Measurements from ENCODE around the gene SSUH2. TPM values are rescaled to one million over a fixed set of nuclear protein-coding genes. Genes with fewer than 3 reads are reported as not detected.

SSUH2 gene
- total and polyA plus RNA-seq, 4 donors = 0.15 to 15.7 (median 0.63) TPM

- Histone ChIP-seq H3K27me3 (ENCODE audit: control insufficient read depth in 1 of 2, insufficient read depth in 2 of 2, low read length in 1 of 2) (no peaks in the 10 kb centered on the region), H3K4me3 (ENCODE audit: low read length in 2 of 2) (no peak overlapping the region), H3K27ac (ENCODE audit: low read depth in 1 of 2, low read length in 2 of 2) (peak overlapping the region; percentile 22 to 92), H3K36me3 (ENCODE audit: control insufficient read depth in 1 of 2, insufficient read depth in 2 of 2, low read length in 1 of 2) (peaks cover 6 to 7% of the 10 kb centered on the region in 2 donors), H3K4me1 (ENCODE audit: control insufficient read depth in 1 of 2, insufficient read depth in 2 of 2, low read length in 2 of 2) (peaks cover 4 to 9% of the 10 kb centered on the region in 2 donors), H3K9me3 (ENCODE audit: control insufficient read depth, low read length) (no peaks in the 10 kb centered on the region)
- DNase-seq (no peak), ATAC-seq (ENCODE audit: low FRiP score) (no peak)
- intact Hi-C loops (cut with DNase I) = no loop called here
- 63 to 65% methylated on average over 5 of the region's 5 CpGs for WGBS, 2 donors
Observed at GRCh38 chr3:8575364-8576104, 69.1 kb downstream of the SSUH2 start.

- H3K27me3 ChIP-seq (ENCODE audit: control insufficient read depth in 1 of 2, insufficient read depth in 2 of 2, low read length in 1 of 2) = no peaks in the 10 kb centered on the region
- H3K4me3 ChIP-seq (ENCODE audit: low read length in 2 of 2) = no peak overlapping the region
- intact Hi-C loops (cut with DNase I) = no loop called here
- H3K4me1 ChIP-seq (ENCODE audit: control insufficient read depth in 1 of 2, insufficient read depth in 2 of 2, low read length in 2 of 2) = peaks cover 4 to 9% of the 10 kb centered on the region in 2 donors
- peaks cover 6 to 12% of the 10 kb centered on the region in 2 donors for H3K36me3 ChIP-seq (ENCODE audit: control insufficient read depth in 1 of 2, insufficient read depth in 2 of 2, low read length in 1 of 2)
- DNase-seq (no peak), ATAC-seq (ENCODE audit: low FRiP score) (peak; percentile 5)
- peak overlapping the region in 1 of 2 donors; percentile 92 for H3K27ac ChIP-seq (ENCODE audit: low read depth in 1 of 2, low read length in 2 of 2)
- WGBS, 2 donors = 7 to 9% methylated on average over 5 of the region's 5 CpGs
- no peaks in the 10 kb centered on the region for H3K9me3 ChIP-seq (ENCODE audit: control insufficient read depth, low read length)
Observed at GRCh38 chr3:8574670-8575322, 69.8 kb downstream of the SSUH2 start.

- no peak overlapping the region for H3K4me3 ChIP-seq (ENCODE audit: low read length in 2 of 2)
- DNase-seq (no peak), ATAC-seq (ENCODE audit: low FRiP score) (no peak)
- intact Hi-C loops (cut with DNase I) = no loop called here
- no peaks in the 10 kb centered on the region for H3K9me3 ChIP-seq (ENCODE audit: control insufficient read depth, low read length)
- peak overlapping the region; percentile 49 to 76 for H3K27ac ChIP-seq (ENCODE audit: low read depth in 1 of 2, low read length in 2 of 2)
- H3K4me1 ChIP-seq (ENCODE audit: control insufficient read depth in 1 of 2, insufficient read depth in 2 of 2, low read length in 2 of 2) = peaks cover 4 to 9% of the 10 kb centered on the region in 2 donors
- WGBS, 2 donors = 30 to 39% methylated on average over 2 of the region's 2 CpGs
- peaks cover 10 to 16% of the 10 kb centered on the region in 2 donors for H3K36me3 ChIP-seq (ENCODE audit: control insufficient read depth in 1 of 2, insufficient read depth in 2 of 2, low read length in 1 of 2)
- H3K27me3 ChIP-seq (ENCODE audit: control insufficient read depth in 1 of 2, insufficient read depth in 2 of 2, low read length in 1 of 2) = no peaks in the 10 kb centered on the region
Observed at GRCh38 chr3:8574040-8574669, 70.4 kb downstream of the SSUH2 start.

- ATAC-seq (ENCODE audit: low FRiP score) (no peak), DNase-seq (no peak)
- H3K4me3 ChIP-seq (ENCODE audit: low read length in 2 of 2) = no peak overlapping the region
- H3K27me3 ChIP-seq (ENCODE audit: control insufficient read depth in 1 of 2, insufficient read depth in 2 of 2, low read length in 1 of 2) = no peaks in the 10 kb centered on the region
- H3K27ac ChIP-seq (ENCODE audit: low read depth in 1 of 2, low read length in 2 of 2) = no peak overlapping the region
- peaks cover 11 to 20% of the 10 kb centered on the region in 2 donors for H3K36me3 ChIP-seq (ENCODE audit: control insufficient read depth in 1 of 2, insufficient read depth in 2 of 2, low read length in 1 of 2)
- intact Hi-C loops (cut with DNase I) = no loop called here
- no peaks in the 10 kb centered on the region for H3K9me3 ChIP-seq (ENCODE audit: control insufficient read depth, low read length)
- H3K4me1 ChIP-seq (ENCODE audit: control insufficient read depth in 1 of 2, insufficient read depth in 2 of 2, low read length in 2 of 2) = peaks cover 4 to 9% of the 10 kb centered on the region in 2 donors
- 4% methylated on average over 4 of the region's 4 CpGs for WGBS, 2 donors
Observed at GRCh38 chr3:8573342-8573926, 71.2 kb downstream of the SSUH2 start.

GRCh38 chr3:8571256-8571655, 73.3 kb downstream of the SSUH2 start:
- Histone ChIP-seq H3K36me3 (ENCODE audit: control insufficient read depth in 1 of 2, insufficient read depth in 2 of 2, low read length in 1 of 2) (peaks cover 13 to 26% of the 10 kb centered on the region in 2 donors), H3K27me3 (ENCODE audit: control insufficient read depth in 1 of 2, insufficient read depth in 2 of 2, low read length in 1 of 2) (no peaks in the 10 kb centered on the region), H3K4me3 (ENCODE audit: low read length in 2 of 2) (no peak overlapping the region), H3K9me3 (ENCODE audit: control insufficient read depth, low read length) (no peaks in the 10 kb centered on the region), H3K27ac (ENCODE audit: low read depth in 1 of 2, low read length in 2 of 2) (peak overlapping the region in 1 of 2 donors; percentile 17), H3K4me1 (ENCODE audit: control insufficient read depth in 1 of 2, insufficient read depth in 2 of 2, low read length in 2 of 2) (peaks cover 4 to 6% of the 10 kb centered on the region in 2 donors)
- no peak for ATAC-seq (ENCODE audit: low FRiP score)
- DNase-seq = no peak
- intact Hi-C loops (cut with DNase I) = no loop called here
- 38 to 53% methylated on average over 2 to 3 of the region's 3 CpGs for WGBS, 2 donors

Other genes starting within 250 kb of the SSUH2 start
- gene LMCD1, start 143.0 kb downstream of the SSUH2 start, total RNA-seq = 1,000 to 10,000 TPM in 1 of 2 donors, 100 to 1,000 TPM in 1; 192 to 1,289 TPM
- 100 to 1,000 TPM; 347 to 416 TPM for gene LMCD1, start 143.0 kb downstream of the SSUH2 start, polyA plus RNA-seq
- gene CAV3, start 89.0 kb upstream of the SSUH2 start, total RNA-seq = not detected
- under 1 TPM in 1 of 2 donors, not detected in 1; 0.25 TPM for gene CAV3, start 89.0 kb upstream of the SSUH2 start, polyA plus RNA-seq
- 1 to 10 TPM in 1 of 2 donors, under 1 TPM in 1; 0.54 to 2.3 TPM for gene OXTR, start 124.8 kb upstream of the SSUH2 start, total RNA-seq
- under 1 TPM in 1 of 2 donors, not detected in 1; 0.72 TPM for gene OXTR, start 124.8 kb upstream of the SSUH2 start, polyA plus RNA-seq